Lower lobe of right lung (tissue), 2 donors: Measurements from ENCODE around the gene KIRREL1. TPM values are rescaled to one million over a fixed set of nuclear protein-coding genes. Genes with fewer than 3 reads are reported as not detected.
"Not testable (repeated sequence)": the region's sequence is repeated elsewhere in the genome, so short reads cannot be mapped to it uniquely, and the experiment has no call there.

ENCODE experiments used
- ATAC-seq, 2 donors: fragments of 200-7000 bp; cut with Tn5 transposase; one replicate each; pipeline ENCODE4 v1.9.1; 2020 to 2022; ENCODE audit warnings: mild to moderate bottlenecking in 2 of 2, moderate library complexity in 2 of 2
- DNase-seq: peaks from one replicate; pipeline ENCODE4 v3.0.0-alpha.2; 2020
- H3K27ac ChIP-seq: fragments of 200-600 bp; one replicate; pipeline ENCODE4 v1.8.0; 2022
- H3K27me3 ChIP-seq: fragments of 200-600 bp; one replicate; pipeline ENCODE4 v1.8.0; 2022; ENCODE audit warnings: low read depth
- H3K36me3 ChIP-seq: fragments of 200-600 bp; one replicate; pipeline ENCODE4 v1.8.0; 2022; ENCODE audit warnings: mild to moderate bottlenecking
- H3K4me1 ChIP-seq: fragments of 200-600 bp; one replicate; pipeline ENCODE4 v1.8.0; 2022
- H3K4me3 ChIP-seq: fragments of 200-600 bp; one replicate; pipeline ENCODE4 v1.8.0; 2022; ENCODE audit warnings: mild to moderate bottlenecking
- H3K9me3 ChIP-seq: fragments of 200-600 bp; one replicate; pipeline ENCODE4 v1.8.0; 2022
- CTCF ChIP-seq: fragments of 200-600 bp; IDR thresholded peaks from one replicate; pipeline ENCODE4 v1.8.0; 2022; ENCODE audit warnings: antibody characterized with exemption, mild to moderate bottlenecking
- intact Hi-C: fragments of 100-400 bp; cut with DNase I; formaldehyde crosslinking; loops from one replicate; pipeline ENCODE4 v1.11.0; 2022
- total RNA-seq: library from RNA; stranded (reverse); fragmentation: NEBNext Ultra II Directional; extraction: Animal tissue kit (Norgen Biotek cat#: 25700); gene quantifications from one replicate; pipeline ENCODE4 v1.2.1, GENCODE V29; 2021
- donor health status: DM: no; HTN: yes; CAD: no; lungs with severe emphysema.

Gene KIRREL1
- total RNA-seq, 1 donor from 2014 or later = 26.9 TPM

GRCh38 chr1:158121604-158122254 is 128.3 kb downstream of the KIRREL1 start:
- H3K9me3 ChIP-seq = no peaks in the 10 kb centered on the region
- DNase-seq (no peak), ATAC-seq (peak; percentile 49 to 57)
- TF ChIP-seq CTCF = peak; percentile 55
- no peak overlapping the region for H3K27ac ChIP-seq
- H3K36me3 ChIP-seq = no peaks in the 10 kb centered on the region
- peaks cover 7% of the 10 kb centered on the region for H3K4me1 ChIP-seq
- intact Hi-C loops = loop anchor here (10.0 kb wide), 1 partner anchor 157 kb away; no protein-coding TSS in a partner anchor
- peaks cover 34% of the 10 kb centered on the region for H3K27me3 ChIP-seq
- H3K4me3 ChIP-seq = no peak overlapping the region

- H3K4me1 ChIP-seq = peaks cover 4% of the 10 kb centered on the region
- no peak for ATAC-seq
- no peak for DNase-seq
- H3K27ac ChIP-seq = no peak overlapping the region
- intact Hi-C loops = loop anchor here (10.0 kb wide), 1 partner anchor 158 kb away; no protein-coding TSS in a partner anchor
- no peak for TF ChIP-seq CTCF
- H3K4me3 ChIP-seq = no peak overlapping the region
- peaks cover 28% of the 10 kb centered on the region for H3K27me3 ChIP-seq
- H3K36me3 ChIP-seq = no peaks in the 10 kb centered on the region
- H3K9me3 ChIP-seq = no peaks in the 10 kb centered on the region
Measured at GRCh38 chr1:158122833-158123388, 129.5 kb downstream of the KIRREL1 start.

GRCh38 chr1:158124034-158124433 is 130.6 kb downstream of the KIRREL1 start:
- Histone ChIP-seq H3K9me3 (no peaks in the 10 kb centered on the region), H3K27ac (no peak overlapping the region), H3K4me1 (no peaks in the 10 kb centered on the region), H3K4me3 (no peak overlapping the region), H3K27me3 (peaks cover 24% of the 10 kb centered on the region), H3K36me3 (no peaks in the 10 kb centered on the region)
- ATAC-seq (no peak), DNase-seq (no peak)
- no peak for TF ChIP-seq CTCF
- intact Hi-C loops = loop anchor here (10.0 kb wide), 1 partner anchor 159 kb away; no protein-coding TSS in a partner anchor

GRCh38 chr1:158124999-158125398 is 131.6 kb downstream of the KIRREL1 start:
- peak; percentile 95 to 96 for ATAC-seq
- no peak overlapping the region for H3K4me3 ChIP-seq
- peak; percentile 81 for DNase-seq
- intact Hi-C loops = loop anchor here (10.0 kb wide), 1 partner anchor 160 kb away; no protein-coding TSS in a partner anchor
- TF ChIP-seq CTCF = peak; percentile 92
- H3K9me3 ChIP-seq = no peaks in the 10 kb centered on the region
- H3K36me3 ChIP-seq = no peaks in the 10 kb centered on the region
- H3K4me1 ChIP-seq = no peaks in the 10 kb centered on the region
- H3K27ac ChIP-seq = no peak overlapping the region
- peaks cover 18% of the 10 kb centered on the region for H3K27me3 ChIP-seq

- Histone ChIP-seq H3K36me3 (no peaks in the 10 kb centered on the region), H3K9me3 (no peaks in the 10 kb centered on the region), H3K4me3 (no peak overlapping the region), H3K4me1 (no peaks in the 10 kb centered on the region), H3K27me3 (peaks cover 9% of the 10 kb centered on the region), H3K27ac (no peak overlapping the region)
- intact Hi-C loops = loop anchor here (10.0 kb wide), 1 partner anchor 162 kb away; no protein-coding TSS in a partner anchor
- no peak for TF ChIP-seq CTCF
- no peak for ATAC-seq
- no peak for DNase-seq
Measured at GRCh38 chr1:158126425-158126824, 133.0 kb downstream of the KIRREL1 start.

- not testable (repeated sequence) for H3K27ac ChIP-seq, H3K9me3 ChIP-seq, H3K4me3 ChIP-seq, H3K27me3 ChIP-seq, H3K4me1 ChIP-seq, ATAC-seq, DNase-seq, H3K36me3 ChIP-seq
- intact Hi-C loops = loop anchor here (10.0 kb wide), 1 partner anchor 164 kb away; no protein-coding TSS in a partner anchor
Measured at GRCh38 chr1:158128531-158128930, 135.1 kb downstream of the KIRREL1 start.
